ENCODE measurements around the gene ARHGAP1. TPM values are rescaled to one million over a fixed set of nuclear protein-coding genes. Genes with fewer than 3 reads are reported as not detected.

ARHGAP1 gene
- total and polyA plus RNA-seq, 10 donors, result 13.3 to 137 (median 76.9) TPM

DNA sequence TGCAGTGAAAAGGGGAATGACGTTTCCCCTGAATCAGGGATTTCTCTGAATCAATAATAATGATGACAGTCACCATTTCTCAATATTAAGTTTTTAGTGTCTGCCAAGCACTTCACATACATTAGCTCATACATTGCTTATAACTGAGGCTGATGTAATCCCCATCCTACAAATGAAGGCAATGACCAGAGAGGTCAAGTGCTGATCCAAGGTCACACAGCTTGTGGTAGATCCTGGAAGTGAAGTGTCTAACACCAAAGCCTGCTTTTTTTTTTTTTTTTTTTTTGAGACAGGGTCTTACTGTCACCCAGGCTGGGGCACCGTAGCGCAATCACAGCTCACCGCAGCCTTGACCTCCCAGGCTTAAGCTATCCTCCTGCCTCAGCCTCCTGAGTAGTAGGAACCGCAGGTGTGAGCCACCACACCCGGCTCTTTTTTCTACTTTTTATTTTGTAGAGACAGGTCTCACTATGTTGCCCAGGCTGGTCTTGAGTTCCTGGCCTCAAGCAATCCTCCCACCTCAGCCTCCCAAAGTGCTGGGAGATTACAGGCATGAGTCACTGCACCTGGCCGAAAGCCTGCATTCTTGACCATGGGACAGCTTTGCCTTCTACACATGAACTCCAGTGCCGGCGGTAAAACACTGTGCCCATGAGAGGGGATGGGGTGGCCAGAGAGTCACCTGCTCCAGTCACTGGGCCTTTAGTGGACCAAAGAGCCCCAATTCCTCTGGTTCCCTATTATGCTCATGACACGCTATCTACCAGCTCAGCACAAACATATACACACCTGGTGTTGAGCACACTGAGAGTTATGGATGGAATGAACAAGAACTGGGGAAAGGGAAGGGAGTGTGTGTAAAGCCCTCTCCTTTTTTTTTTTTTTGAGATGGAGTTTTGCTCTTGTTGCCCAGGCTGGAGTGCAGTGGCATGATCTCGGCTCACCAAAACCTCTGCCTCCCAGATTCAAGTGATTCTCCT lies 17.4 kb downstream of the ARHGAP1 start:
- intact Hi-C loops (cut with DNase I; ENCODE audit: low total_unique reads), result no loop called here
- H3K4me1 ChIP-seq, result peaks cover 8 to 71% (median 32%) of the 10 kb centered on the region in 6 donors
- DNase-seq, result peak; percentile 39
- TF ChIP-seq POLR2A (IDR thresholded peaks at IDR 0.05) (no peak), POLR2AphosphoS5 (IDR thresholded peaks at IDR 0.05) (no peak), CTCF (IDR thresholded peaks at IDR 0.05 in 8 of 11, conservative IDR thresholded peaks at IDR 0.05 in 3 of 11) (no peak)
- H3K4me3 ChIP-seq, result no peak overlapping the region
- 89 to 95% (median 93%) methylated on average over 9 to 11 of the region's 11 CpGs for WGBS, 5 donors
- H3K36me3 ChIP-seq, result peaks cover 8 to 100% (median 81%) of the 10 kb centered on the region in 6 donors
- H3K27me3 ChIP-seq (replicated peaks in 1 of 7), result no peaks in the 10 kb centered on the region
- peak overlapping the region in 5 of 8 donors; percentile 48 to 78 (median 50) for H3K27ac ChIP-seq
- H3K9me3 ChIP-seq, result no peaks in the 10 kb centered on the region

DNA sequence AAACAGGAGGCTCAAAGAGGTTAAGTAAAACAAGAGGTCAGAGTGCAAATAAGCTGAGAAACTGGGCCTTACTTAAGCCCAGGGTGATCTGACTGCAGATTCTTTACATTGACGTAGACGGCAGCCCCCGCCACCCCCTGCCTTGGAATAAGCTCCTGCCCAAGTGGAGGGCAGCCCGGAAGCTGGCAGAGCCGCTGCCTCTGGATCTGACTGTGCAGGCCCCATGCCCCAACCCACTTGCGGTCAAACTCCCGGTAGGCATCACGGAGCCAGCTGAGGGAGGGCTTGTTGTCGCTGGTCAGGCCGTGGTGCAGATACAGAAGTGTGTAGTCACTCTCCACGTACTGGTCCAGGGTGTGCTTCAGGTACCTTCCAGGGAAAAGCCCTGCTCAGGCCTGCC lies 18.6 kb downstream of the ARHGAP1 start:
- peaks cover 9 to 71% (median 33%) of the 10 kb centered on the region in 6 donors for H3K4me1 ChIP-seq
- intact Hi-C loops (cut with DNase I; ENCODE audit: low total_unique reads), result no loop called here
- peaks cover 8 to 100% (median 78%) of the 10 kb centered on the region in 6 donors for H3K36me3 ChIP-seq
- no peak overlapping the region for H3K4me3 ChIP-seq
- WGBS, 5 donors, result 90 to 98% (median 96%) methylated on average over 3 to 11 of the region's 11 CpGs
- peak overlapping the region in 2 of 8 donors; percentile 7 to 78 for H3K27ac ChIP-seq
- H3K9me3 ChIP-seq, result no peaks in the 10 kb centered on the region
- no peaks in the 10 kb centered on the region for H3K27me3 ChIP-seq (replicated peaks in 1 of 7)
- TF ChIP-seq POLR2AphosphoS5 (IDR thresholded peaks at IDR 0.05) (no peak), POLR2A (IDR thresholded peaks at IDR 0.05) (no peak)
- DNase-seq, result no peak

- TF ChIP-seq POLR2AphosphoS5 (IDR thresholded peaks at IDR 0.05), result no peak
- TF ChIP-seq POLR2A (IDR thresholded peaks at IDR 0.05), result no peak
- no peak for TF ChIP-seq CTCF (IDR thresholded peaks at IDR 0.05 in 8 of 11, conservative IDR thresholded peaks at IDR 0.05 in 3 of 11)
- intact Hi-C loops (cut with DNase I; ENCODE audit: low total_unique reads), result no loop called here
- peak overlapping the region in 2 of 8 donors; percentile 28 to 78 for H3K27ac ChIP-seq
- H3K36me3 ChIP-seq, result peaks cover 8 to 99% (median 68%) of the 10 kb centered on the region in 6 donors
- H3K27me3 ChIP-seq (replicated peaks in 1 of 7), result no peaks in the 10 kb centered on the region
- no peaks in the 10 kb centered on the region for H3K9me3 ChIP-seq
- peaks cover 15 to 71% (median 38%) of the 10 kb centered on the region in 6 donors for H3K4me1 ChIP-seq
- DNase-seq, result peak; percentile 70
- WGBS, 5 donors, result 90 to 95% (median 92%) methylated on average over 21 to 22 of the region's 22 CpGs
- H3K4me3 ChIP-seq, result no peak overlapping the region
These were observed 19.6 kb downstream of the ARHGAP1 start for GRCh38 chr11:46680815-46681214.

DNA sequence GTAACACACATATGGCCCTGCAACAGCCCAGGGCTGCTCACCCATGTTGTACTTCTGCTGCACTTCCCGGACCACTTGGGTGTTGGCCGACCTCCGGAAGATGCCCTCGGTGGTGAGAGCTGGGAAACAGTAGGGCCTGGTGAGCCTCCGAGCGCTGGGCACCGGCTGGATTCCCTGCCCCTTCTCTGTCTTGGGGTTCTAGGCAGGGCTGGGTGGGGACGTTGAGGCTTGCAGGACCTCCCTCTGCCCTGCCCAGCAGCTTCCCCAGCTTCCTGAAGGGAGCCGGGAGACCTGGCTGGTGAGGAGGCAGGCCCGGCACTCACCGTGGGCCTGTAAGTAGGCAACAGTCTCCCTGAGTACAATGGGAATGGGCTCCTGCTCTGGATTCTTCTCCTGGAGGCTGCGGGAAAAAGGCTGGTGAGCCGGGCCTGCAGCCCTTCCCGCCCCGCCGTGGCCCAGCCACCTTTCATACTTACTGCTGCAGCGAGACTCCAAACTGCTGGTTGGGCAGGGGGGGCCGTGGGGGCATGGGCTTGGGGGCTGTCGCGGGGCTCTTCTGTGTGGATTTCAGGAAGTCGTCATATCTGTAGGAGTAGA lies 20.2 kb downstream of the ARHGAP1 start:
- DNase-seq, result peak; percentile 52
- intact Hi-C loops (cut with DNase I; ENCODE audit: low total_unique reads), result no loop called here
- Histone ChIP-seq H3K27me3 (replicated peaks in 1 of 7) (no peaks in the 10 kb centered on the region), H3K9me3 (no peaks in the 10 kb centered on the region), H3K36me3 (peaks cover 8 to 93% (median 63%) of the 10 kb centered on the region in 6 donors), H3K4me1 (peaks cover 19 to 71% (median 40%) of the 10 kb centered on the region in 6 donors), H3K27ac (peak overlapping the region in 2 of 8 donors; percentile 28 to 78), H3K4me3 (no peak overlapping the region)
- 84 to 93% (median 87%) methylated on average over 9 to 21 of the region's 21 CpGs for WGBS, 5 donors
- TF ChIP-seq POLR2A (IDR thresholded peaks at IDR 0.05) (no peak), POLR2AphosphoS5 (IDR thresholded peaks at IDR 0.05) (peak in 1 of 3 donors; percentile 19), CTCF (IDR thresholded peaks at IDR 0.05 in 8 of 11, conservative IDR thresholded peaks at IDR 0.05 in 3 of 11) (no peak)

Measured in spleen (tissue), 11 donors.